Non-pigmented ciliary epithelial cell (primary cell): ENCODE data around the gene GABRA4.

Experiments used
- DNase-seq: peaks from one replicate; pipeline ENCODE4 v3.0.0-alpha.2; 2010; ENCODE audit warnings: low read depth

The GABRA4 gene

GRCh38 chr4:46979283-46979682 lies 14.1 kb downstream of the GABRA4 start:
- DNase-seq, result no peak

- no peak for DNase-seq
These were observed 16.1 kb downstream of the GABRA4 start for GRCh38 chr4:46977245-46977644.

DNA sequence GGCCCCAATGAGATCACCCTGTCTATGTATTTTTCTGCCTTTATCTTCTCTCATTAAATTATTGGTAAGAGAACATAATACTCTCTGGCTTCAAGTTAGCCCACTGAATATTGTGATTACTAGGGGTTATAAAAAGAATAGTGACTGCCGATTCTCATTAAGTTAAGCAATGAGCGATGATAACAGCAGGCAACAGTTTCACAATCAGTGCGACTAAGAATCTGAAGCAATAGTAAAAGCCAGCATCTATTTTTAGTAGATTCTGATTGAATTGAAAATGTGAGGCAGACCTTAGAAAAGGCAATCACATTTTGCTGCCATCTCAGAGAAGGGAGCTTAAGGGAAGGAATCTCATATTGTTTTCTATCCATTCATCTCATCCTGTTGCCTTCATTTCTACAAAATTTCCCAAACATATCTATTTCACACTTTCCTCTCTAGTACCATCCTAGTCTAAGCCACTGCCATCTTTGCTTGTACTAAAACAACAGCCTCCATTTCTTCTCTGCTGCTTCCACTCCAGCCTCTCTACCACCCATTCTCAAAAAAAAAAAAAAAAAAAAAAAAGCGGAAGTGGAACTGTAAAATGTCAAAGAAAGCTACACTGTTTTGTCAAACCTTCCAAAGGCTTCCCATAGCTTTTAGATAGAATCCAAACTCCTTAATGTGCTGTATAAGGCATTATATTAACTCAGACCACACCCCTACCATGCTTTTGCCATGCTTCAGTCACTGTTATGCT lies 17.4 kb downstream of the GABRA4 start:
- DNase-seq, result no peak

DNA sequence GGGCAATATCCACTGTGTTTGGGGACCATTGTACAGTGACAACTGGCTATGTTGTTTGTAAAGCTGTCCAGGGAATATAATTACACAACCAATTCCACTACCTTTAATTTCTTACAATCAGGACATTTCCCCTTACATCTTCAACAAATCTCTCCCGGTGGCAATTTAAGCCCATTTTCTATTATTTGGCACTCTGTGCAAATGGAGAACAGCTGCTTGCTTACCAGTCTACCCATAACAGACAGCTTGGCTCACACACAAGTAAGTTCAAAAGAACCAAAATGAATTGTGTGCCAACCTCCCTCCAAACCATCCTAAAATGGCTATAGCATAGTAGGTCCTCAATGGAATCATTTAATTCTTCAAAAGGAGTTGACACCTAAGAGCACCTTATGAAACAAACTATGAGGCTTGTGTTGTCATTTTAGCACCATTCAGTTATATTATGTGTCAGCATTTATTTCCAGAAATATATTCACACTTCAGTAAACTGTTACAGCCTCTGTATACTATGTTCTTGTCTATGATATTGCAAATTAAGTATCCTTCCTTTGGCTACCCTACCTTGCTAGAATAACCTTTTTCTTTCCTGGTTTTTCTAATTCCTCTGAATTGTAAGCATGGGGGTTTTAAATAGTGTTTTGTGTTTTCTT lies 18.4 kb downstream of the GABRA4 start:
- DNase-seq, result no peak

GRCh38 chr4:46968847-46969246 lies 24.5 kb downstream of the GABRA4 start:
- DNase-seq, result no peak

DNA sequence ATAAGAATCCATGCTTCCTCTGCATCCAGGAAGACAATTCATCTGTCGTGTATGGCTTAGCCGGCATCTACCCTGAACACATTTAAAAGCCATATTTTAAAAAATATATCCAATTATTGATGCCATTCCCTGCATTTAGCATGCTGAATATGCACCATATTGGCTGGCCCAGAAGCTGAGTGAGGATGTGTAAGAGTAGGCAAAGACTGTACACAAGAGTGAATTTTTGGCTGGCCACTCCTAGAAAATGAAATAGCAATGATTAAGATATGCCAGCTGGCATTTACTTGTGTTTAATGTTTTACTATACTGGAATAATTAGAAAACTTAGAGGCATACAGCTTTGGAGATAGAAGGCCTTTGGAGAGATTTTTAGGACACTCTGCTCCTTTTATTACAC lies 25.8 kb downstream of the GABRA4 start:
- no peak for DNase-seq

- no peak for DNase-seq
These were observed 34.5 kb downstream of the GABRA4 start for GRCh38 chr4:46958742-46959488.

DNA sequence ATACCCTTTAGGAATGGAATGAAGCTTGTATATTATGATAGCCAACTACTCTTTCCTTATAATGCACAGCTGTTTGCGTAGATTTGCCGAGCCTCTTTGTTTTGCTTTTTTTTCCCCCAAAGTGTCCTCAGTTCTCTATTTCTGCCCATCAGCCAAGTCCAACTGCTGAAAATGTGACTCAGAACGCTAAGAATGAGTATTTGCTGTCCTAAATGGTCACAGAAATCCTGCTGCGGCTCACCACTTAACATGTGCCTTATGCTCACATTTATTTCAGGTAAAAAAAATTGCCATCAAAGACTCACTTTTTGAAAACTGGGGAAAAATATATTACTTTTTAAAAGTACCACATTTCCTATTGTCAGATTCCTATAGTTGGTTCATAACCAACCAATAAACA lies 36.9 kb downstream of the GABRA4 start:
- no peak for DNase-seq

DNA sequence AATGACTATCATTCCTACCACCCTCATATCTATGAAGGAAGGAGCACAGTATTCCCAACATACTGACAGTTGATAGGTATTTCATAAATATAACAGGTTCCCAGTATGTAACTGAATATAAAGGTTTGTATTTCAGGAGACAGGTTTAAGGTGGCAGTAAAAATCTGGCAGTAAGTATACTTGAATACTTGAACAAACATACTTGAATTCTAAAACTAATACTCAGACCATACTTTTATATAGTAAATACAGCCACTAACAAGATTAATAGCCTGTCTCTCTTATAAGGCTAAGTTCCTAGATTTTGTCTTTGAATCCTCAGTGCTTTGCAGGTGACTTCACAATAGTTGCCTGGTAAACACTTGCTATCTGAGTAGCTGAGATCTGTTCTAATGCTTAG lies 37.8 kb downstream of the GABRA4 start:
- DNase-seq, result no peak

DNA sequence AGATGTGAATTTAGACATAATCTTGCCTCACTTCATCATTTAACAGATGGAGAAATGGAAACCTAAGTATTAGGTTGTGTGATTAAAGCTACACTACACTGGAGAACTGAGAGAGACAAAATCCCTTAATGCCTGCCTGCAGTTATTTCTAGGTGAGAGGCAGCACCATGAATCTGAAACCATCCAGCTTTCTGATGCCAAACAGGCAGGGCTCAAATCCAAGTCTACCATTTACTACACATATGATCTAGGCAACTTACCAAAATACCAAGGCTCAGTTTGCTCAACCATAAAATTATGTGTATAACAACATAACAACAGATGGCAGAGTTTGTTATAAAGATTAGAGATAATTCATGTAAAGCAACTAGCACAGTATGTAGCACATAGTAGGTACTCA lies 38.7 kb downstream of the GABRA4 start:
- DNase-seq, result no peak

- DNase-seq, result no peak
These were observed 39.8 kb downstream of the GABRA4 start for GRCh38 chr4:46953564-46953963.

DNA sequence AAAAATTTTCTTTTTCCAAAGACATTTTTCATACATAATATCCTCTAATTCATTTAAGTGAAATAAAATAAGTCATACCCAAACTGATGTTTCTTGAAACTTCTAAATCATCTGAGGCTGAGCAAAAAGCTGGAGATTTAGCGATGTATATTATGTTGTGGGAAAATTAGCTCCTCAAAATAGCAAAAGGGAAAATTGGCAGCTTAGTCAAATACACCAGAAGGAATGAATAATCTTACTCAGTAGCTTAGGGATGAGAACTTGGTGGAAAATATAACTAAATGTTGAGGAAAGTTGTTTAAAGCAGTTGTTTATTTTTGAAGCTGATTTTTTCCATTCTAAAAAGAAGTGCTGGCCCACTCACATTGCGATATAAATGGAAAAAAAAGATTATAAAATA lies 40.9 kb downstream of the GABRA4 start:
- no peak for DNase-seq

GRCh38 chr4:46950826-46951225 lies 42.6 kb downstream of the GABRA4 start:
- no peak for DNase-seq

DNA sequence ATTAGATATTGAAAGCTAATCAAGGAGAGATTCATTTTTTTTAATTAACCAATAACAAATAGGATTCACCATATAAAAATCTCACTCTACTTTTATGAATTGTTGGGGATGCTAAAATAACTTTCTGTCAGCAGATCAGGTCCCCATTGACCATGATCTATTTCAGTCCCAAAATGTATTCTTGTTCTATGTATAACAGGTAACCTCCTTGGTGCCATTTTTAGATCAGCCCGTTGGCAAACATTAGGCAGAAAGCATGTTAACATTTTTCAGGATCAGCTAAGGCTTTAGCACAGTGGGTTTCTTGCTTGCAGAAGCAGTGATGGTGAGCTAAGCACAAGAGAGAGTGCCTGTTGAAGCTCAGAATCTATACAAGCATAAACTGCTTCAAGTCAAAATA lies 43.6 kb downstream of the GABRA4 start:
- no peak for DNase-seq

- DNase-seq, result no peak
These were observed 45.8 kb downstream of the GABRA4 start for GRCh38 chr4:46947541-46947940.

- no peak for DNase-seq
These were observed 46.4 kb downstream of the GABRA4 start for GRCh38 chr4:46946919-46947536.

- DNase-seq, result no peak
These were observed 48.3 kb downstream of the GABRA4 start for GRCh38 chr4:46945062-46945461.

- DNase-seq, result no peak
These were observed 49.0 kb downstream of the GABRA4 start for GRCh38 chr4:46944345-46944744.

- DNase-seq, result no peak
These were observed 55.9 kb downstream of the GABRA4 start for GRCh38 chr4:46937493-46937892.

GRCh38 chr4:46934726-46935125 lies 58.7 kb downstream of the GABRA4 start:
- no peak for DNase-seq

DNA sequence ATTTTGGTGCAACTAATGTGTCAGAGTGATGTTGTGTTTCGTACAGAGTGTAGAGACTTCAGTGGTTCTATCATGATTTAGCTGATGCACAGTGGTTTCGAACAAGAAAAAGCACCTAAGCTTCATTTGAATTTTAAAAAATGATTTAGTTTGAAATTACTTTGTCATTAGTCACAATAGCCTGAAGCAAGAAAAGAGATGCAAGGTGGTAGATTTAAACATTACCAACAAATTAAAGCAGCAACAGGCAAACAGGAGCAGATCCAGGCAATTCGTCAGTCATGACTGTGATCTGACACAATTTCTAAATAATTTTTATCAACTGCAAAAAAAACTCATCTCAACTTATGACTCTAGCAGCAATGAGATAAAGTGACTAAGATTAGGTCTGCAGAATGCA lies 59.7 kb downstream of the GABRA4 start:
- no peak for DNase-seq

- DNase-seq, result no peak
These were observed 61.4 kb downstream of the GABRA4 start for GRCh38 chr4:46931981-46932380.

DNA sequence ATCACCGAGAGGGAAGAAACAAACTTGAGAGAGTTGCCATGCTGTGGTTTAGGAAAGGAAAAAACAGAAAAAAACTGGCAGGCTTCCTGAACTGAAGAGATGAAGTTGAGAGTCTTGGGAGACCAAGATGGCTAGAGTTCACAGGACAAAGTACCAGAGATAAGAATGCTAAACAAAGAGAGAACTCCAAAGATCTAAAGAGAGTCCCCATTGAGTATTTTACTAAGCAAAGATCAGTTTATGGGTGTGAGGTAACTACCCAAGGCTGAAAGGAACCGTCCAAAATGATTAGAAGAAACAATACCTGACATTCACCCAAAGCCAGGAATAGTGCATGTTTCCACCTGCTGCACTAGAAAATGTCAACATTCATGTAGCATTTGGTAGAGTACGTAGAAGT lies 62.5 kb downstream of the GABRA4 start:
- no peak for DNase-seq
